AG04450 (cell line): Measurements from ENCODE around the gene ATP6V0B. TPM values are rescaled to one million over a fixed set of nuclear protein-coding genes. Genes with fewer than 3 reads are reported as not detected.

ENCODE experiments used
- CTCF ChIA-PET: fragments of 300-600, 350-600 bp; formaldehyde crosslinking; extraction: SDS; loops from one replicate; lab custom pipeline; 2022; ENCODE audit warnings: antibody characterized with exemption, inconsistent platforms; lab: Charles Lee
- POLR2A ChIA-PET: fragments of 350-600 bp; formaldehyde crosslinking; extraction: SDS; loops from one replicate; lab custom pipeline; 2021; ENCODE audit warnings: antibody characterized with exemption, inconsistent platforms; lab: Yijun Ruan, JAX
- DNase-seq: peaks from one replicate; pipeline ENCODE4 v3.0.0-alpha.2; 2011; ENCODE audit warnings: low read depth, low spot score
- H3K27ac ChIP-seq: one replicate; pipeline ENCODE4 v1.5.1; 2012; ENCODE audit warnings: low read depth, low read length, control low read depth
- H3K27me3 ChIP-seq: one replicate; pipeline ENCODE4 v1.6.0; 2012; ENCODE audit warnings: low read length; ENCODE audit not compliant: control insufficient read depth, insufficient read depth
- H3K4me3 ChIP-seq: 2 replicates; pipeline ENCODE4 v1.5.1; 2011; ENCODE audit warnings: mild to moderate bottlenecking, low read depth, low read length, control low read depth
- H3K9me3 ChIP-seq: 2 replicates; pipeline ENCODE4 v1.5.1; 2012; ENCODE audit warnings: low read length; ENCODE audit not compliant: control insufficient read depth, insufficient read depth
- polyA plus RNA-seq: library from polyadenylated mRNA; depleted of rRNA; stranded (reverse); fragments of >200 nt; gene quantifications from 2 replicates; pipeline ENCODE4 v1.2.3, GENCODE V29; 2011
- TF ChIP-seq, protein P1 (sequence below): IDR thresholded peaks from 2 replicates; pipeline ENCODE4 v1.5.1; 2011; ENCODE audit warnings: low read depth, low read length, control low read depth, inconsistent platforms

The ATP6V0B gene
- polyA plus RNA-seq, 1 experiment: 130 TPM

DNA sequence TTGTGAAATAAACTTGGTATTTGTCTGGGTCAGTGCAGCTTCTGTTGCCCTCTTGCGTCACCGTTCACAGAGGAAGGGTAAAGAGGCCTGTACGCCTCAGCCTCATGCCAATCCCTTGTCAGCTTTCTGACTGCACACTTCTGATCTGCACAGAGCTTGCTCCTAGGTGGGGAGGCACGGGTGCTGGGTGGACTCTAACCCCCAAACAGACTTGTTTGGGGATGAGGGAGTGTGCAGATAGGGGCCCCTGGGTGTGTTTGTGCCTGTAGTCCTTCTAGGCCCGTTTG is 3.4 kb downstream of the ATP6V0B start:
- TF ChIP-seq, protein P1, sequence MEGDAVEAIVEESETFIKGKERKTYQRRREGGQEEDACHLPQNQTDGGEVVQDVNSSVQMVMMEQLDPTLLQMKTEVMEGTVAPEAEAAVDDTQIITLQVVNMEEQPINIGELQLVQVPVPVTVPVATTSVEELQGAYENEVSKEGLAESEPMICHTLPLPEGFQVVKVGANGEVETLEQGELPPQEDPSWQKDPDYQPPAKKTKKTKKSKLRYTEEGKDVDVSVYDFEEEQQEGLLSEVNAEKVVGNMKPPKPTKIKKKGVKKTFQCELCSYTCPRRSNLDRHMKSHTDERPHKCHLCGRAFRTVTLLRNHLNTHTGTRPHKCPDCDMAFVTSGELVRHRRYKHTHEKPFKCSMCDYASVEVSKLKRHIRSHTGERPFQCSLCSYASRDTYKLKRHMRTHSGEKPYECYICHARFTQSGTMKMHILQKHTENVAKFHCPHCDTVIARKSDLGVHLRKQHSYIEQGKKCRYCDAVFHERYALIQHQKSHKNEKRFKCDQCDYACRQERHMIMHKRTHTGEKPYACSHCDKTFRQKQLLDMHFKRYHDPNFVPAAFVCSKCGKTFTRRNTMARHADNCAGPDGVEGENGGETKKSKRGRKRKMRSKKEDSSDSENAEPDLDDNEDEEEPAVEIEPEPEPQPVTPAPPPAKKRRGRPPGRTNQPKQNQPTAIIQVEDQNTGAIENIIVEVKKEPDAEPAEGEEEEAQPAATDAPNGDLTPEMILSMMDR: no peak
- Histone ChIP-seq H3K4me3 (peak overlapping the region; percentile 74), H3K27ac (no peak overlapping the region), H3K9me3 (no peaks in the 10 kb centered on the region; the same call in 1 of the 2 replicates), H3K27me3 (no peaks in the 10 kb centered on the region)
- DNase-seq: no peak
- POLR2A ChIA-PET: no interaction called here
- CTCF ChIA-PET: interaction anchor here (0.6 to 1.8 kb wide), 2 partner anchors 37 to 44 kb away, joined by 3 to 5 read pairs; no protein-coding TSS in a partner anchor

DNA sequence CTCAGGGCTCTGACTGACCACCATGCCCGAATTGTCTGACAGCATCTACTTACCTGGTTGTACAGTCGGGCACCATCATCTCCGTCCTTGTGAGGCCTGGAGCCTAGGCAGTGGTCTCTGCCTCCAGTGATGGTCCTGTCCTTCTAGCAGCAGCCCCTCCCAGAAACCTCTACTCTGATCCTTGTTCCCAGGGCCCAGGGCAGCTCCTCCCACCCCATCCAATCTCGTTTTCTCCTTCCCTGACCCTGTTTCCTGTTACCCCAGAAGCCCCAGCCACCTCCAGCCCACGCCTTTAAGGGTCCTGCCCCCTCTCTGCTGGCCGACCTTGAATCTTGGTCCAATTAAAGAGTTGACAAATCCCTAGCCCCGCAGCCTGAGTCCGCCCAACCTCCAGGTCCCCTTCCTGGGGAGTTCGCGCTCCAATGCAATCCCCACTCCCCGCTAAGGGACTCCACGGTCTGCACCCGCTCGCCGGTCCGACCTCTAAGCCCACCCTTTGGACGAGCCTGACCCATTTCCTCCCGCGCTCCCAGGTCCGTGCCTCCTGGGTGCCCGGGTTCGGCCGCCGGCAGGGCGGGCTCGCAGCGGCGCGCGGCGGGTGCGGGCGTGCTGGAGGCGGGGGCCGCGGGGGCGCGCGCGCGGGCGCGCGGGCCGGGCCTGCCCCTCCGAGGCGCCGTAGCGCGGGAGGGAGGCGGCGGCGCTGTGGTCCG is 3.9 kb downstream of the ATP6V0B start, which contains the start of gene B4GALT2:
Gene B4GALT2 (plus strand): TSS at position 660 of the 710 bp plus-strand sequence. CDS start 1,951 bp downstream, outside the sequence.
- POLR2A ChIA-PET: no interaction called here

DNA sequence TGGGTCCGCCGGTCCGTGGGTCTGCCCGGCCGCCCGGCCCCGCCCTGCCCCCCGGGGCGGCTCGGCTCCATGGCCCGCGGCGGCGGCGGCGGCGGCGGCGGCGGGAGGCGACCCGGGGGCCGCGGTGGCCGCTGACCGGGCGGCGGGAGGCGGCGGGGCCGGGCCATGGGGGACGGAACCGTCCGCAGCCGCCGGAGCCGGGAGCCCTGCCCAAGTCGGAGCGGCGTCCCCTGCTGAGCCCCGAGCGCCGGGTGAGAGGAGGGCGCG is 4.4 kb downstream of the ATP6V0B start:
- no peak for DNase-seq
- Histone ChIP-seq H3K9me3 (no peaks in the 10 kb centered on the region; the same call in 1 of the 2 replicates), H3K27ac (no peak overlapping the region), H3K4me3 (peak overlapping the region; percentile 73), H3K27me3 (no peaks in the 10 kb centered on the region)
- TF ChIP-seq, protein P1: no peak
- ChIA-PET CTCF (no interaction called here), POLR2A (no interaction called here)

More for the DNA sequence above, 3.9 kb downstream of the ATP6V0B start, which contains the start of gene B4GALT2:
- H3K4me3 ChIP-seq: peak within 1 kb of the TSS; percentile 74
- TF ChIP-seq, protein P1: no peak
- H3K27ac ChIP-seq: peak within 1 kb of the TSS; percentile 57
- DNase-seq: no peak
- H3K9me3 ChIP-seq: no peaks in the 10 kb centered on the region; the same call in 1 of the 2 replicates
- CTCF ChIA-PET: interaction anchor here (0.6 to 1.8 kb wide), 2 partner anchors 38 to 44 kb away, joined by 3 to 5 read pairs; no protein-coding TSS in a partner anchor
- no peaks in the 10 kb centered on the region for H3K27me3 ChIP-seq

DNA sequence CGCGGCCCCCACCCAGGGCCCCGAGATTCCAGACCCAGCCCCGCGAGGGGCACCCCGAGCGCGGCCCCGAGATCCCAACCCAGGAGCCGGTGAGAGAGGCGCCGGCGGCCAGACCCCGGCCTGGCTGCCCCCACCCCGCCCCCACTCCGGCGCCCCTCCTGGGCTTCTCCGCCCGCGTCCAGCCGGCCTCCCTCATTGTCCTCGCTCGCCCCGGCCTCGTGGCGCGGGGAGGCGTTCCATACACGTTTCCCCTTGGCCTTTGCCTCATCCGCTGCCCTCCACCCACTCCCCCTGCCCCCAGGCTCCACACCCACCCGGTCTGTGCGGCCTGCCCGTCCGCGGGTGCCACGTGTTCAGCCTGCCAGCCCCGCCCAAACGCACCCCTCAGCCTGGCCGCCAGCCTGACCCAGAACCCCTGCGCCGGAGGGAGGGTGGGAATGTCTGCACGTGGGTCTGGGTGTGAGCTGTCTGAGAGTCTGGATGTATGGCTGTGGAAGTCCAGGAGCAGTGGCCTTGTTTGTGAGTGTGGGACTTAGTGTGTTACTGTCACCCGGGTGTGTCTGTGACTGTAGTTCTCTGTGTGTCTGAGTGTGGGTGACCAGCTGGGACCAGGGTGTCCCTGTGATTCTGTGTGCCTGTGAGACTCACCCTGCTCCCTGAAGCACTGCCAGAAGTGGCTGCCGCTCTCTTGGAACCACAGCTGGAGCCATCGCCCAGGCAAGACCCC is 4.9 kb downstream of the ATP6V0B start:
- POLR2A ChIA-PET: interaction anchor here (0.7 to 1.2 kb wide), 2 partner anchors 10 to 57 kb away, joined by 3 to 5 read pairs; no protein-coding TSS in a partner anchor
- peak overlapping the region; percentile 73 for H3K4me3 ChIP-seq
- H3K9me3 ChIP-seq: no peaks in the 10 kb centered on the region; the same call in 1 of the 2 replicates
- H3K27ac ChIP-seq: peak overlapping the region; percentile 57
- no peaks in the 10 kb centered on the region for H3K27me3 ChIP-seq
- DNase-seq: no peak
- CTCF ChIA-PET: no interaction called here
- TF ChIP-seq, protein P1: no peak
